22Rv1 (cell line): ENCODE data around the gene RBBP4.

Experiments used
- ZFX ChIP-seq: fragments of 450-650 bp; IDR thresholded peaks from 2 replicates; pipeline ENCODE4 v1.6.1; 2017; ENCODE audit warnings: antibody characterized with exemption, borderline replicate concordance
- TF ChIP-seq, protein P1 (sequence below): fragments of 450-650 bp; IDR thresholded peaks from 2 replicates; pipeline ENCODE4 v1.5.1; 2017; ENCODE audit warnings: mild to moderate bottlenecking

DNA sequence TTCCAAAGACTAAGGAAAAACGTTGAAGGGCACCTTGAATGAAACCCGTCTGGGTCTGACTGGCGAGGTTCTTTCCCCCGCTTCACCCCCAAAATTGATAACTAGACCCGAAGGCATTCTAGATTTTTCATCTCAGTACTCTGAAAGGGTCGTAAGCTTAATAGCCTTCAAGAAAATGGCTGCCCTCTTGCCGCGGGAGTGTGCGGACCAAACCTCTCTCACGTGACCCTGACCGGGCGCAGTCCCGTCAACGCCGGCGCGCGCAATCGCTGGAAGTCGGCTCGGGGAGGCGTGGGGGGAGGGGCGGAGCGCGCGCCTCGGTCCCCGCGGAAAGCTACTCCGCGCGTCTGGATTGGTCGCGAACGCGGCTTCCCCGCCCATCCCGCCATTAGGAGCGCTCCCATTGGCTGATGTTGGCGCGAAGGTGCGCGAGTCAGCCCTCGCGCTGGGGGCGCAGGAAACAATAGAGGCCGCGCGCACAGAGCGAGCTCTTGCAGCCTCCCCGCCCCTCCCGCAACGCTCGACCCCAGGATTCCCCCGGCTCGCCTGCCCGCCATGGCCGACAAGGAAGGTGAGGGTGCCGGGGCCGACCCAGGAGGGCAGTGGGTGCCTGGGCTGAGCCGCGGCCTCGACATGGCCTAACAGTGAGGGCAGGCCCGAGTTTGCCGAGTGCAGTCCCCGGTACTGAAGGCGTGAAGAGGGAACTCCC is at the start of gene RBBP4:
- TF ChIP-seq, protein P1, sequence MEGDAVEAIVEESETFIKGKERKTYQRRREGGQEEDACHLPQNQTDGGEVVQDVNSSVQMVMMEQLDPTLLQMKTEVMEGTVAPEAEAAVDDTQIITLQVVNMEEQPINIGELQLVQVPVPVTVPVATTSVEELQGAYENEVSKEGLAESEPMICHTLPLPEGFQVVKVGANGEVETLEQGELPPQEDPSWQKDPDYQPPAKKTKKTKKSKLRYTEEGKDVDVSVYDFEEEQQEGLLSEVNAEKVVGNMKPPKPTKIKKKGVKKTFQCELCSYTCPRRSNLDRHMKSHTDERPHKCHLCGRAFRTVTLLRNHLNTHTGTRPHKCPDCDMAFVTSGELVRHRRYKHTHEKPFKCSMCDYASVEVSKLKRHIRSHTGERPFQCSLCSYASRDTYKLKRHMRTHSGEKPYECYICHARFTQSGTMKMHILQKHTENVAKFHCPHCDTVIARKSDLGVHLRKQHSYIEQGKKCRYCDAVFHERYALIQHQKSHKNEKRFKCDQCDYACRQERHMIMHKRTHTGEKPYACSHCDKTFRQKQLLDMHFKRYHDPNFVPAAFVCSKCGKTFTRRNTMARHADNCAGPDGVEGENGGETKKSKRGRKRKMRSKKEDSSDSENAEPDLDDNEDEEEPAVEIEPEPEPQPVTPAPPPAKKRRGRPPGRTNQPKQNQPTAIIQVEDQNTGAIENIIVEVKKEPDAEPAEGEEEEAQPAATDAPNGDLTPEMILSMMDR: no peak
- 0 out of 2 replicates have a peak, but pooled peaks have one; percentile 43 for TF ChIP-seq ZFX
